ENCODE data around the gene MRPL12. TPM values are rescaled to one million over a fixed set of nuclear protein-coding genes. Genes with fewer than 3 reads are reported as not detected.

Gene MRPL12
- total and polyA plus RNA-seq, 10 donors: 36.2 to 160 (median 52.2) TPM

GRCh38 chr17:81667754-81668153, 35.4 kb upstream of the MRPL12 start:
- Histone ChIP-seq H3K27me3 (replicated peaks in 1 of 7) (no peaks in the 10 kb centered on the region), H3K4me3 (peak overlapping the region in 5 of 8 donors; percentile 14 to 100 (median 96)), H3K27ac (no peak overlapping the region), H3K4me1 (peaks cover 18 to 72% (median 40%) of the 10 kb centered on the region in 6 donors), H3K36me3 (peaks cover 0 to 67% (median 48%) of the 10 kb centered on the region in 6 donors), H3K9me3 (no peaks in the 10 kb centered on the region)
- TF ChIP-seq POLR2A (IDR thresholded peaks at IDR 0.05) (no peak), CTCF (IDR thresholded peaks at IDR 0.05 in 8 of 11, conservative IDR thresholded peaks at IDR 0.05 in 3 of 11) (no peak), POLR2AphosphoS5 (IDR thresholded peaks at IDR 0.05) (no peak)
- WGBS, 5 donors: 80 to 88% (median 82%) methylated on average over 18 of the region's 18 CpGs
- no peak for DNase-seq
- intact Hi-C loops (cut with DNase I; ENCODE audit: low total_unique reads): no loop called here

GRCh38 chr17:81672504-81672903, 30.7 kb upstream of the MRPL12 start:
- peak; percentile 73 for DNase-seq
- WGBS, 5 donors: 83 to 93% (median 92%) methylated on average over 10 to 18 of the region's 18 CpGs
- peaks cover 0 to 80% (median 57%) of the 10 kb centered on the region in 6 donors for H3K36me3 ChIP-seq

GRCh38 chr17:81672954-81673353, 30.2 kb upstream of the MRPL12 start:
- DNase-seq: peak; percentile 63
- H3K36me3 ChIP-seq: peaks cover 0 to 77% (median 57%) of the 10 kb centered on the region in 6 donors

More at GRCh38 chr17:81672504-81672903, 30.7 kb upstream of the MRPL12 start:
- H3K27me3 ChIP-seq (replicated peaks in 1 of 7): no peaks in the 10 kb centered on the region
- peak in 1 of 3 donors; percentile 48 for TF ChIP-seq POLR2AphosphoS5 (IDR thresholded peaks at IDR 0.05)
- TF ChIP-seq CTCF (IDR thresholded peaks at IDR 0.05 in 8 of 11, conservative IDR thresholded peaks at IDR 0.05 in 3 of 11): no peak
- no peak for TF ChIP-seq POLR2A (IDR thresholded peaks at IDR 0.05)
- H3K9me3 ChIP-seq: no peaks in the 10 kb centered on the region
- H3K4me1 ChIP-seq: peaks cover 6 to 47% (median 20%) of the 10 kb centered on the region in 6 donors
- no peak overlapping the region for H3K27ac ChIP-seq
- H3K4me3 ChIP-seq: no peak overlapping the region
- intact Hi-C loops (cut with DNase I; ENCODE audit: low total_unique reads): no loop called here

More at GRCh38 chr17:81672954-81673353, 30.2 kb upstream of the MRPL12 start:
- Histone ChIP-seq H3K9me3 (no peaks in the 10 kb centered on the region), H3K27me3 (replicated peaks in 1 of 7) (no peaks in the 10 kb centered on the region), H3K27ac (no peak overlapping the region), H3K4me1 (peaks cover 2 to 42% (median 16%) of the 10 kb centered on the region in 6 donors), H3K4me3 (no peak overlapping the region)
- intact Hi-C loops (cut with DNase I; ENCODE audit: low total_unique reads): no loop called here
- TF ChIP-seq CTCF (IDR thresholded peaks at IDR 0.05 in 8 of 11, conservative IDR thresholded peaks at IDR 0.05 in 3 of 11) (no peak), POLR2A (IDR thresholded peaks at IDR 0.05) (no peak), POLR2AphosphoS5 (IDR thresholded peaks at IDR 0.05) (no peak)
- 93 to 97% (median 94%) methylated on average over 15 to 16 of the region's 16 CpGs for WGBS, 5 donors
